Middle frontal gyrus (tissue), 1 donor: ENCODE data around the gene ZNF180.
A peak's percentile ranks its signal among the peaks of the same experiment; 100 is the strongest.
"Not testable (repeated sequence)": the region's sequence is repeated elsewhere in the genome, so short reads cannot be mapped to it uniquely, and the experiment has no call there.

Experiments
- DNase-seq: peaks from one replicate; pipeline ENCODE4 v3.0.0-alpha.2; 2015; ENCODE audit warnings: low spot score; ENCODE audit errors: extremely low spot score

The ZNF180 gene

DNA sequence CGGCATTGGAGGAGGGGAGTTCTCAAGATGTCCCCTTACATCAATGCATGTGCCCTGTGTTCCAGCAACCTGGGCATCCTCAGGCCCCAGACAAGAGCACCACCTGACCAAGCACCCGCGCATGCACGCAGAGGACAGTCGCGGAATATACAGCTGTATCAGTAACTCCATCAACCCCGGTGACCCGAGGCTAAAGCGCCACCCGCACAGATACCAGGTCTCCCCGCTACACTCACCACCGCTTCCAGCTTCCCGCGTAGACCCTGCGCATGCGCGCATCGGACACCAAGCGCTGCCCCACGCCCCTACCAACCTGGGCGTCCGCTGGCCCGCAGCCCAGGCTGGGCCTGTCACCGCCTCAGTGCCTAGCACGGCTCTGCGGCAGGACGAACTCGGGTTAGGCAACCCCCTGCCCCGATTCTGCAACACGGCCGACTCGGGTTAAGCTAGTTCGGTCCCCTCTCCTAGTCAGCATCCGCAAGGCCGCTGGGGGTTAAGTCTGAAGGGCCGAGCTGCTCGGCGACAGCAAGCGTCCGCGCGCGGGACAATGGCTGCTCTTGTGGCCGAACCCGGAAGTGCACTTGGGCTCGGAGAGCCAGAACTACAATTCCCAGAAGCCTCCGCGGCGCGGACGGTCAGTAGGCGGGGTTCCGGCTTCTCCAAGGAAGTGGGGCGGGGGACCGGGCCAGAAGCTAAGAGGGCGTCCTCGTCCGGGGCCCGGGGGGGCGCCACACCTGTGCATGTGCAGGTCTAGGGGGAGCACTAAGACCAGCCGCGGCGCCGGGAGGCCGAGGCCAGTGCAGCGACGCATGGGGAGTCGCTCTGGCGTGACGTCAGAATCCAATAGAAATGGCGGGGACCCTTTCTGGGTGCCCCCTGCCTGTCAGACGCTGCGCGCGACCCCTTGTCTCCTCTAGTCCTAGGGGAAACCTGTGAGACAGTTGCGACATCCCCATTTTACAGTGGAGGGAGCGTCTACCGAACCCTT lies at the start of gene ZNF180:
ZNF180 (minus strand) TSS at position 561 of the 988 bp plus-strand sequence. CDS start 3,188 bp downstream, outside the sequence.
- peak; percentile 96 for DNase-seq

DNA sequence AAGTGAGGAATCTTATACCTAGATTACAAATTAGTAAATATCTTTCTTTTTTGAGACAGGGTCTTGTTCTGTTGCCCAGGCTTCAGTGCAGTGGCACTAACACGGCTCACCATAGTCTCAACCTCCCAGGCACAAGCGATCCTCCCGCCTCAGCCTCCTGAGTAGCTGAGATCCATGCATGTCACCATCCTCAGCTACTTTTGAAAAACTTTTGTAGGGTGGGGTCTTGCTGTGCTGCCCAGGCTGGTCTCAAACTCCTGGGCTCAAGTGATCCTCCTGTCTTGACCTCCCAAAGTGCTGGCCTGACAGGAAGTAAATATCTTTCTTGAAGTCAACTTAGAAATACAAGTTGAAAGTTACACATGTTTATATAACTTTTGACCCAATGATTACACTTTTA lies 49.2 kb upstream of the ZNF180 start:
- no peak for DNase-seq

DNA sequence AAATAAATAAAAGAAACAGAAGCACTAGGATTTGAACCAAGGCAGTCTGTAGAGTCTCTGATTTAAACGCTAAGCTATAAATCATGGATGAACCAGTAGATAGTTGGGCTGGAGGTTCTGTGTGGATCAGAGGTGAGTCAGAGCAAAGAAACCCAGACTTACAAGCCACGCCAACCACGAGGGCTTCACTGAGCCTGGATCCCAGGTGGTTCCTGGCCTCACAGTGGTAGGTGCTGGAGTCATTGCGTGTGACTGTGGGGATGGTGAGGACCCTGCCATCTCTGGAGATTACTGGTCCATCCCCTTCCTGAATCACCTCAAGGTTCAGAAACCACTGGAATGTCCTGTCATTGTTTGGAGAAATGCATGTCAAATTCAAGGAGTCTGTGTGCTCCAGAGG lies 48.4 kb upstream of the ZNF180 start:
- no peak for DNase-seq

DNA sequence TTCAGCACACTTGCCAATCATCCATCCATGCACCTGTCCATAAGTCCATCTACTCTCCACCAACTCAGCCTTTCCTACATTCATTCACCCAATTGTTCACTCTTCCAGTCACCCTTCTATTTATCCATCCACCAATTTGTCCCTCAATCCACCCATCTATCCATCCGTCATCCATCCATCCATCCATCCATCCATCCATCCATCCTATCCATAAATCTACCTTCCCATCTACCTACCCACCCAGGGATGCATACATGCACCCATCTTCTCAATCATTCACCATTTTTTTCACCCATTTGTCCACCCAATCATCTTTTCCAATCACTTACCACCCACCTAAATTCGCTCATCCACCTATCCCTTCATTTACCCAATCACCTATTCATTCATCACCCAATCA lies 43.7 kb upstream of the ZNF180 start:
- DNase-seq = no peak

DNA sequence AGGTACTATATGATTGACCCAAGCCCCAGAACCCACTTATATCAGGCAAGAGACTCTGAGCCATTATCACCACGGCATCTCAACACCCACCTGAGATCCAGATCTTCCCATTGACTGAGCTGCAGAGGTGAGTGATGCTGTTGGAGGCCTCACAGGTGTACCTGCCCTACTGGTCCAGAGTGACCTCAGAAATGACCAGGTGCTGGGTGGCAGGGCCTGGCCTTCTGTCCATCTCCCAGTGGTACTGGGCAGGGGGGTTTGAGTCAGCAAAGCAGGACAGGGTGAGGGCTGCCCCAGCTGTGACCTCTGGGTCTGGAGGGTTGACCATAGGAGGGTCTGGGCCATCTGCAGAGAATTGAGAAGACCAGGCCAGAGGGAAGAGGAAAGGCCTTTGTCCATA lies 42.3 kb upstream of the ZNF180 start:
- no peak for DNase-seq

DNA sequence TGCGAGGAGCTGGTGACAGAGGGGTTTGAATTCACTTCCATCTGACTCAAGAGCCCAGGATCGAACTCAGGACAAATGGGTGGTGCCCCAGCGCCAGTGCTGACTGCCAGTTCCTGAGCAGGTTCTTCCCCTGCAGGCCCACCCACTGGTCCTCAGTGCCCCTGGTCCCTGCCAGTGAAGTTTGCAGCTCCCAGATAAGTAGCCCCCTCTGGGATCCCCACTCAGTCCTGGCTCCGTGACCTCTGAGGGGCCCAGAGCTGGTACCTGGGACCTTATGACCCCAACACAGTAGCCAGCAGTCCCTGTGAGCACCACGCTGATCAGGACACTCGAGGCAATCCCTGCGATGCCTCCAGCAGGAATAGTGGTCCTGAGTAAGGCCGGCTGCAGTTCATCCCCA lies 40.4 kb upstream of the ZNF180 start:
- no peak for DNase-seq

DNA sequence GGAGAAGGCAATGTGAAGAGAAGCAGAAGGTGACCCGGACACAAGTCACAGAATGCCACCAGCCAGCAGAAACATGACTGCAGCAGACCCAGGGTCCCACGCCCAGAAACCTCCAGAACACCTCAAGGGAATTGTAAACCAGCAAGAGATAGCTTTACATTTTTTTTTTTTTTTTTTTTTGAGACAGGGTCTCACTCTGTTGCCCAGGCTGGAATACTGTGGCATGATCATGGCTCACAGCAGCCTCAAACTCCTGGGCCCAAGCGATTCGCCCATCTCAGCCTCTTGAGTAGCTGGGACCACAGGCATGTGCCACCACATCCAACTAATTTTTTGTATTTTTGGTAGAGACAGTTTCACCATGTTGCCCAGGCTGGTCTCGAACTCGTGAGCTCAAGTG lies 39.7 kb upstream of the ZNF180 start:
- no peak for DNase-seq

DNA sequence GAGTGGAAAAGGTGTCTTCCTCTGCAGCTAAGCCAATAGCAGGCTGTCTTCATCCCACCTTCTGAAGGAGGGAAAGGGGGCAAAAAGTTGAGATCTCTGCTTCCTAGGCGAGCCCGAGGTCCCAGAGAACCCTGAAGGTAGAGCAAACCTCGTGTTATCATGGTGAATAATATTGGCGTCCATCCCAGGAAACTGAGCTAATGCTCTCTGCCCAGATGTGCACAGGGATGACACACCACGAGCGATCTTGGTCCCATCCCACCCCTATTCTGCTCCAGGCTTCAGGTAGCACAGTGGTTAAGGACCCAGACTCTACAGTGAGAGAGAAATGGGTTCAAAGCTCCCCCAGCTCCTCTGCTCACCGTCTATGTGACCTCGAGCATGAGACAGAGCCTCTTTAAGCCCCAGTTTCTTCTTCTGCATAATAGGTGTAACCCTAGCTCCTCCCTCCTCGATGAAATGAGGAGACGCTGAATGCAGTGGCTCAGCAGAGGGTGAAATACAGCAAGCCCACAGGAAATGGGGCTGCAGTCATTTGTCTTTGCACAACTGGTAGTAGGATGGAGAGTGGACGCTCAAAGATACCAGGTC lies 39.0 kb upstream of the ZNF180 start:
- no peak for DNase-seq

DNA sequence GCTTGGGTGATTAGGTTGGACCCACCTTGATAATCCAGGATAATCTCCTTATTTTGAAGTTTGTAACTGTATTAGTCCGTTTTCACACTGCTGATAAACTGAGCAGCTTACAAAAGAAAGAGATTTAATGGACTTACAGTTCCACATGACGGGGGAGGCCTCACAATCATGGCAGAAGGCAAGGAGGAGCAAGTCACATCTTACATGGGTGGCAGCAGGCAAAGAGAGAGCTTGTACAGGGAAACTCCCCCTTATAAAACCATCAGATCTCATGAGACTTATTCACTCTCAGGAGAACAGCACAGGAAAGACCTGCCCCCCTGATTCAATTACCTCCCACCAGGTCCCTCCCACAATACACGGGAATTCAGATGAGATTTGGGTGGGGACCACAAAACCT lies 35.0 kb upstream of the ZNF180 start:
- not testable (repeated sequence) for DNase-seq

DNA sequence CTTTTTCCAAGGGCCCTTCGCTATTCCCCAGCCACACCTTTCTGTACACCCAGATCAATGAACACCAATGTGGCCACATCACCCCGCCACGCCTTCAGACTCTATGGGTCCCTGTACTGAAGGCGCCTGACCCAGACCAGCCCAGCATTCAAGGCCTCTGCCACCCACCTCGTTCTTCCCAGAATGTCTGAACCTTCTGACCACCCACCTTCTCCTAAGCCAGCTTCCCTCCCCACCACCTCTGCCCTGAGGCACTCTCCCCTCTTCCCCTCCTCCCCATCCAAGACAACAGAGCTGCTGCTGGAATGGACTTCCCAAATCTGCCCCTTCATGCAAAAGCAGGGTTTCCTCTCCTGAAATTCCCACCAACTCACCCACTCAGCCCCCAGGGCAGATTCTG lies 32.5 kb upstream of the ZNF180 start:
- no peak for DNase-seq

DNA sequence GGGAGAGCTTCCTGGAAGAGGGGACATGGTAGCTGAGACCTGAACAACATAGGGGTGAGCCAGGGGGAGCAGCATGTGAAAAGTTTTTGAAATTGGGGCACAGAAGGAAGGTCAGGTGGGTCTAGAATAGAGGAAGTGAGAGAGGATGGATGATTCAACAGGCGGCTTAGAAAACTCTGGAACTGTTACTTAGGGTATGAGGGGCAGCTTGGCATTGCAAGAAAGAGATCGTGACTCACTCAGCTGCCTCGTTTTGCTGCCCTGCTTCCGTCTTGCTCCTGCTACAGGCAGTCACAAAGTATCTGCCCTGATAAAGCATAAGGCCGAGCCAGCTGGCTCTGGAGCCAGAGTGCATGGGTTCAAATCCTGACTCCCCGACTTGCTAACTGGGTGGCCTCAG lies 30.5 kb upstream of the ZNF180 start:
- no peak for DNase-seq

DNA sequence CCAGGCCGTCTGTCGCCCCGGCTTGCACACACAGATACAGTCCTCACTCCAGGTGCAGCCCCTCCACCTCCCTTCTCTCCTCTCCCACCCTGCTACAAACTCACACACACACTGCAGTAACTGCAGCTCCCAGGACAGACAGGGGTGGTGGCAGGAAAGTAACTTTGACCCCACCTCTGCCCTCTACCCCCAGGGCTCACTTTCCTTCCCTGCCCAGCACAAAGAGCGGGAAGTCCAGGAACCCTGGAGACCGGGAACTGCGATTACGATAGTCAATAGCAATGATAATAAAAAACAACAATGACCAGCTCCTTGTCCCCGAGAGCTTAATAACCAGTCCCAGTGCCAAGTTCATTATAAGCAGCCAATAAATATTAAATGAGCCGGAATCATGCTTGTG lies 29.2 kb upstream of the ZNF180 start, which contains the start of gene CEACAM20:
CEACAM20 (minus strand) TSS at position 140 of the 400 bp plus-strand sequence. CDS start 166 bp downstream, outside the sequence.
- no peak for DNase-seq

DNA sequence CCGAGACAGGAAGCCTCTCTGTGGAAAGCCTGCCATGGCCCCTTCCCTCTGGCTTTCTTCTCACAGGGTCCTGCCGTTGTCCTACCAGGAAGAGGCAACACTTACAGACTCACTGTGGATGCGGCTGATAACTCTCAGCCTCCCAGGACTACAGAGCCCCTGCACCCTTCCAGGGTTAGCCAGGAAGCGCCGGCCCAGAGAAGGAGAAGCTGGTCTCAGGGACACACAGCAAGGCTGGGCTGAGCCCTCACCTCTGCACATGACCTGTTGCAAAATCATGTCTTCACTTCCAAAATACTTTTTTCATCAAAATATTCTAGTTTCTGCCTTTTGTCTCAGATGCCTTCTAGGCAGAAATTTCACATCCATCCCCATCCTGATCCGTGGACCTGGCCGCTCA lies 27.2 kb upstream of the ZNF180 start:
- DNase-seq = no peak

DNA sequence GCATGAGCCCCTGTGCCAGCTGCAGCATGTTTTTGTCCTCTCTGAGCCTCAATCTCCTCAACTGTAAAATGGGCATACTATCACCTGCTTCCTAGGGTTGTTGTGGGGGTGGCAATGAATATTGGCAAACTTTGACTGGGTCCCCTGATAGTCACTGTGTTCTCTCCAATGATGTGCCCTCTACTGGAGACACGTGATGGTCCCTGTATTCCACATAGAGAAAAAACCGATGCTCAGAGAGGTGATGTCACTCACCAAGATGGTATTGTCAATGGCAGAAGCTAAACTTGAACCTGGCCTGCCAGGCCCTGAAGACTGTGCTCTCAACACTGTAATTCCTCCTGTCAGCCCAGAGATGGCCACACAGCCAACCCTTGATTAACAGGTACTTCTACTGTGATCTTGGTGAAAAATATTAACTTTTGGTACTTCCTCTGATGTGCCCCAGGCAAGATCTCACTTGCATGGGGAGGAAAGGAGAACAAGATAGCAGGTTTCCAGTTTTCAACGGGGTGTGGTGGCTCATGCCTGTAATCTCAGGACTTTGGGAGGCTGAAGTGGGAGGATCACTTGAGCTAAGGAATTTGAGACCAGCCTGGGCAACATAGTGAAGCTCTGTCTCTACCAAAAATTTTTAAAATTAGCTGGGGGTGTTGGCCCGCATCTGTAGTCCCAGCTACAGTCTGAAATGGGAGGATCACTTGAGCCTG lies 25.6 kb upstream of the ZNF180 start:
- no peak for DNase-seq

DNA sequence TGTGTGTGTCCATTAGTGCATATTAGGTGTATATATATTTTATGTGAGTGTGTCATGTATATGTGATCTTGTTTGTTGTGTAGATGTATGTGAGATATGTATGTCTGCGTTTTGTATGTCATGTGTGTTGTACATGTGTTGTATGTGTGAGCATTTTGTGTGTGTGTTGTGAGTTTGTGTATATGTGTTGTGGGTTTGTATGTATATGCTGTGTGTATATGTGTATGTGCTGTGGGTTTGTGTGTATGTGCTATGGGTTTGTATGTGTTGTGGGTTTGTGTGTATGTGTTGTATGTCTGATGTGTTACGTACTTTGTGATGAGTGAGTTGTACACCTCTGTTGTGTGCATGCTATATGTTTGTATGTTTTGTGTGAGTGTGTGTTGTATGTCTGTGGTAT lies 21.0 kb upstream of the ZNF180 start:
- DNase-seq = no peak

DNA sequence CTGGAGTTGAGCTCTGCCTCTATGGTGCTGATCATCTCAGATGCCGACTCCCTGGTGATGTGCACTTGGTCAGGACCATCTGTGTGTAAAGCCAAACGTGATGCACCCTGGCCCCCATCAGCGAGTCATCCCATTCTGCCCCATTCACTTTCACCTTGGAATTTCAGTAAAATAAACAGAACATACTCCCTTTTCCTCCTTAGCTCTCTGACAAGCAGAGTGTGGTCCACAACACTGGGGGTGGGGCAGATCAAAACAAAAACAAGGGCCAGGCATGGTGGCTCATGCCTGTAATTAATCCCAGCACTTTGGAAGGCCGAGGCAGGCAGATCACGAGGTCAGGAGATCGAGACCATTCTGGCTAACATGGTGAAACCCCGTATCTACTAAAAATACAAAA lies 16.8 kb upstream of the ZNF180 start:
- no peak for DNase-seq

DNA sequence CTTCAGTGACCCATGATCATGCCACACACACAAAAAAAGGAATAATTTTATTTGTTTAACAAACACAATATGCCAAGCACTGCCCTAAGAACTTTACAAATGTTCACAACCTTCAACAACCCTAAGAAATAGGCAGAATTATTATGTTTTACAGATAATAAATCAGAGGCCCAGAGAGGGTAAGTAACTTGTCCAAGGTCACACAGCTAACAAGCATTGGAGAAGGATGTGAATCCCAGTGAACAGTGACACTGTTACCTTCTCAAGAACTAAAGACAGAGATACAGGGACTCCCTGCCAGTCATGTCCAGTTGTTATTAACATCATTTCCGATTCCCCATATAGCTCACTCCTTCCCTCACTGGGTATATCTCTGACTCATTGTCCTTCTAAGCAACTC lies 15.6 kb upstream of the ZNF180 start:
- DNase-seq = no peak

DNA sequence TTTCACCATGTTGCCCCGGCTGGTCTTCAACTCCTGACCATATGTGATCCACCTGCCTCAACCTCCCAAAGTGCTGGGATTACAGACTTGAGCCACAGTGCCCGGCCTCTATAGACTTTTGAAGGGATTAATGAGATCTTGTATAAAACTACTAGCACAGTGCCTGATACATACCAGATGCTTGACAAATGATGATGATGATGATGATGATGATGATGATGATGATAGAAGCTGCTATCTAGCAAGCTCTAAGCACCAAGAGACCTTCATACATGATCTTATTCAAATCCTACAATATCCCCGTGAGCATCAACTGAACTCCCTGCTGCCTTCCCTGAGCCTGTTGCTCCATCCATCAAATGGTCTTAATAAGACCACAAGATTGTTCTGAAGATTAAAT lies 14.7 kb upstream of the ZNF180 start:
- no peak for DNase-seq

DNA sequence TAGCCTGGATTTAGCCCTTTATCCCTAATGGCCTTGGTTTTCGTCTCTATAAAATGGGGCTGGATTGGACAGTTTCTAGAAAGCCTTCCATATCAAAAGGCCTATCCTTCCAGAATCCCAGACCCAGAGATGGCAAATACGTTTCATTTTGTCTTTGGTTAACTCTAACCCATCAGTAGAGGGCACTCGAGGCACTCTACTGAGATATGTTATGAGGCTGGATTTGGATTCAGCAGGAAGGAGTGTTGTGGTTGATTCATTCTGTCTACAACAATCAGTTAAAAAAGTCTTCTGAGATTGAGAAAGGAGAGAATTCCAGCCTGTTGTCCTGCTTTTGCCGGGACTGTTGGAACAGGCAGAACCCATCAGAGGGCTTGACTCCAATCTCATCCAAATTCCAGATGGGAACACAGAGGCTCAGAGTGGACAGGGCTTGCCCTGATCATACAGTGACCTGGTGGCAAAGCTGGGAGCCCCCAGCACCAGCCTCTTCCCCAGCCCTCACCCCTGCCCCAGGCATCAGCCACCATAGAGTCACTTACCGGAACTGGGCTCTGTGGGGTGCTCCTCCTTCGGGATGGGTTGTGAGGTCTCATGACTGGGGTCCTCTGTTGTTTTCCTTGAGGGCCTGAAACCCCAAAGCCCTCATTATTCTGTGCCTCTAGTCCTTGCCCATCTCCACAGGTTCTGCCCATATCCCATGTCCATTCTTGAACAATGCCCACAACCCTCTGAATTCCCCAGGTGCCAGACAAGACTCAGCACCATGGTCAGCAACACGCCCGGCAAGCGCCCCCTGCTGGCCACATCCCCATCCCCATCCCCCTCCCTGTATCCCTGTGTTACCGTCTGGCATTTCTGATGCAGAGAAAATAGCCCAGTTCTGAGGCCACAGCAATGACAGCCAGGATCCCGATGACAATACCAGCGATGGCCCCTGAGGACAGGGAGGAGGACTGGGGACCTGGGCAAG lies 12.3 kb upstream of the ZNF180 start:
- DNase-seq = no peak

DNA sequence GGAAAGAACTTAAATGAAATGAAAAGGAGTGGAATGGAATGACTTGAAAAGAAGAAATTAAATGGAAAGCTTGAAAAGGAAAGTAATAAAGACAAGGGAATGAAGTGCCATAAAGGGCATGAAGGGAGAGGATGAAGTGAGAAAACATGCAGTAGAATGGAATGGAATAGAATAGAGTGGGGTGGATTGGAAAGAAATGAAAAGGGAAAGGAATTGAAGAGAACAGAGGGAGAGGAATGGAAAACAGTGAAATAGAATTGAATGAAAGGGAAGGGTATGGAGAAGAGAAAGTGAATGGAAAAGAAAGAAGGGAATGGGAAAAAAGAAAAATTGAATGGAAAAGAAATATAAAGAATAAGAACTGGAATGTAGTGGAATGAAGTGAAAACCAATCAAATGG lies 9.2 kb upstream of the ZNF180 start:
- DNase-seq = no peak

DNA sequence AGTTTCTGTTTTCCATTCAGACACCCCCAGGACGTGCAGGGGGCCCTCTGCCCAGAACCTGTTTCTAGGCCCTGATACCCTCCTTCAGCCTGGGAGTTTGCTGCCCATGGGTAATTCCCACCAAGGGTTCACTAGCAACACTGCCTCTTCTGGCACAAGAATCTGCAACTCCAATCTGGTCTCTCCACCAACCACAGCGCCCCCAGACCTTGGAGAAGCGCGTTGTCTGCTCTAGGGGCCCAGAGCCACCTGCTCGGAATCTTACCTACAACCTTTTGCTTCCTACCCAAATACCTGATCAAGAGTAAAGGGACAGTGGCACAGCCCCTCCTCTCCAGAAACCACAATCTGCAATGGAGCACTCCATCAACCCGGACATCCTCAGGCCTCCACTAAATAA lies 763 bp downstream of the ZNF180 start:
- no peak for DNase-seq
